Mammary epithelial cell (primary cell): ENCODE data around the gene AS3MT.

Experiments used
- CTCF ChIP-seq, 2 donors: IDR thresholded peaks in 1 of 2; conservative IDR thresholded peaks in 1 of 2; 2 replicates each; pipeline ENCODE4 v1.5.1; 2011 to 2012; ENCODE audit warnings: inconsistent platforms in 2 of 2, low read length in 2 of 2, mild to moderate bottlenecking in 2 of 2, control low read depth in 1 of 2, low read depth in 1 of 2; ENCODE audit not compliant: insufficient read depth in 1 of 2; ENCODE audit errors: extremely low read depth in 1 of 2
- EZH2 ChIP-seq: IDR thresholded peaks from 2 replicates; pipeline ENCODE4 v1.6.1; 2012; ENCODE audit warnings: low read length, inconsistent platforms, borderline replicate concordance

- TF ChIP-seq CTCF (conservative IDR thresholded peaks at IDR 0.05 in 1 of 2, IDR thresholded peaks at IDR 0.05 in 1 of 2; ENCODE audit: extremely low read depth in 1 of 2, insufficient read depth in 1 of 2, low read depth in 1 of 2, low read length in 2 of 2) (no peak), EZH2 (no peak)
Observed at GRCh38 chr10:102880256-102880655, 11.0 kb downstream of the AS3MT start.
